ENCODE results near the gene VPREB1. TPM values are rescaled to one million over a fixed set of nuclear protein-coding genes. Genes with fewer than 3 reads are reported as not detected.
"Not testable (repeated sequence)": the region's sequence is repeated elsewhere in the genome, so short reads cannot be mapped to it uniquely, and the experiment has no call there.

The VPREB1 gene
- total and polyA plus RNA-seq, 2 donors (not counting 1 experiment from before 2014, with no cell fraction given), result not detected

DNA sequence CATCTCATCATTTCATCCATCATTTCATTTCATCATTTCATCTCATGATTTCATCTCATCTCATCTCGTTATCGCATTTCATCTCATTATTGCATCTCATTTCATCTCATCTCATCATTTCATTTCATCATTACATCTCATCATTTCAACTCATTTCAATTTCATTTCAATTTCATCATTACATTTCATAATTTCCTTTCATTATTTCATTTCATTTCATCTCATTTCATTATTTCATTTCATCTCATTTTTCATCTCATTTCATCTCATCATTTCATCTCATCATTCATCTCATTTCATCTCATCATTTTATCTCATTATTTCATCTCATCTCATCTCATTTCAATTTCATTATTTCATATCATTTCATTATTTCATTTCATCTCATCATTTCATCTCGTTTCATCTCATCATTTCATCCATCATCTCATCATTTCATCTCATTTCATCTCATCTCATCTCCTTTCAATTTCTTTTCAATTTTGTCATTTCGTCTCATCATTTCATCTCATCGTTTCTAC, 42.6 kb downstream of the VPREB1 start:
- H3K9ac ChIP-seq (ENCODE audit: insufficient read depth, low read length); DNase-seq (ENCODE audit: low read depth in 2 of 2); H3K27me3 ChIP-seq (ENCODE audit: control insufficient read depth, insufficient read depth, low read length); H4K20me1 ChIP-seq (ENCODE audit: control insufficient read depth, extremely low read depth, insufficient read depth, low read length); H3K9me3 ChIP-seq (ENCODE audit: control insufficient read depth, insufficient read depth, low read depth, low read length); H3K27ac ChIP-seq (ENCODE audit: insufficient read depth, low read length); H3K36me3 ChIP-seq (ENCODE audit: control insufficient read depth, insufficient read depth, low read length); H2AFZ ChIP-seq (ENCODE audit: low read length); H3K4me3 ChIP-seq (replicated peaks in 1 of 4; ENCODE audit: control extremely low read depth in 1 of 4, insufficient read depth in 1 of 4, low read depth in 3 of 4, low read length in 4 of 4); H3K4me1 ChIP-seq (ENCODE audit: control insufficient read depth, extremely low read depth, insufficient read depth, low read length); H3K79me2 ChIP-seq (ENCODE audit: control insufficient read depth, insufficient read depth, low read length); H3K4me2 ChIP-seq (ENCODE audit: extremely low read depth, insufficient read depth, low read length): not testable (repeated sequence)

- not testable (repeated sequence) for H3K4me1 ChIP-seq (ENCODE audit: control insufficient read depth, extremely low read depth, insufficient read depth, low read length); H3K79me2 ChIP-seq (ENCODE audit: control insufficient read depth, insufficient read depth, low read length); DNase-seq (ENCODE audit: low read depth in 2 of 2); H3K36me3 ChIP-seq (ENCODE audit: control insufficient read depth, insufficient read depth, low read length); H3K9ac ChIP-seq (ENCODE audit: insufficient read depth, low read length); H3K27me3 ChIP-seq (ENCODE audit: control insufficient read depth, insufficient read depth, low read length); H3K4me2 ChIP-seq (ENCODE audit: extremely low read depth, insufficient read depth, low read length); H4K20me1 ChIP-seq (ENCODE audit: control insufficient read depth, extremely low read depth, insufficient read depth, low read length); H3K9me3 ChIP-seq (ENCODE audit: control insufficient read depth, insufficient read depth, low read depth, low read length); H2AFZ ChIP-seq (ENCODE audit: low read length); H3K4me3 ChIP-seq (replicated peaks in 1 of 4; ENCODE audit: control extremely low read depth in 1 of 4, insufficient read depth in 1 of 4, low read depth in 3 of 4, low read length in 4 of 4); H3K27ac ChIP-seq (ENCODE audit: insufficient read depth, low read length)
Observed at GRCh38 chr22:22289666-22290065, 45.1 kb downstream of the VPREB1 start.

- H3K4me2 ChIP-seq (ENCODE audit: extremely low read depth, insufficient read depth, low read length); H4K20me1 ChIP-seq (ENCODE audit: control insufficient read depth, extremely low read depth, insufficient read depth, low read length); H3K36me3 ChIP-seq (ENCODE audit: control insufficient read depth, insufficient read depth, low read length); H3K4me1 ChIP-seq (ENCODE audit: control insufficient read depth, extremely low read depth, insufficient read depth, low read length); H3K9me3 ChIP-seq (ENCODE audit: control insufficient read depth, insufficient read depth, low read depth, low read length); H3K27me3 ChIP-seq (ENCODE audit: control insufficient read depth, insufficient read depth, low read length); H3K79me2 ChIP-seq (ENCODE audit: control insufficient read depth, insufficient read depth, low read length); H3K4me3 ChIP-seq (replicated peaks in 1 of 4; ENCODE audit: control extremely low read depth in 1 of 4, insufficient read depth in 1 of 4, low read depth in 3 of 4, low read length in 4 of 4); H3K27ac ChIP-seq (ENCODE audit: insufficient read depth, low read length); DNase-seq (ENCODE audit: low read depth in 2 of 2); H3K9ac ChIP-seq (ENCODE audit: insufficient read depth, low read length); H2AFZ ChIP-seq (ENCODE audit: low read length): not testable (repeated sequence)
Observed at GRCh38 chr22:22291129-22291806, 46.7 kb downstream of the VPREB1 start.

- DNase-seq (ENCODE audit: low read depth in 2 of 2), result not testable (repeated sequence)
Observed at GRCh38 chr22:22292656-22293055, 48.1 kb downstream of the VPREB1 start.

DNA sequence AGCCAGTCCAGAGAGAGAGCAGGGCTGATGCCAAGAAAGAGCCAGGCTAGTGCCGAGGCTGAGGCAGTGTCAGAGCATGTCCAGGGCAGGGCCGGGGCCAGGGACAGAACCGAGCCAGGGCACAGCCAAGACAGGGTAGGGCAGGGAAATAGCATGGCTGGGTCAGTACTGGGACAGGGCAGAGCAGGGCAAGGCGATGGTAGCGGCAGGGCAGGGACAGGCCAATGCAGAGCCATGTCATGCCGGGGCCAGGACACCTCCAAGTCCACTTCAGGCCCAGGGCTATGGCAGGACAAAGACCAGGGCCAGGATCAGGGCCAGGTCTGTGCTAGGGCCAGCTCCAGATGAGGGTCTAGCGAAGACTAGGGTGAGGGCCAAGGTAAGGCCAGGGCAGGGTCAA, 48.9 kb downstream of the VPREB1 start:
- H4K20me1 ChIP-seq (ENCODE audit: control insufficient read depth, extremely low read depth, insufficient read depth, low read length); H3K4me3 ChIP-seq (replicated peaks in 1 of 4; ENCODE audit: control extremely low read depth in 1 of 4, insufficient read depth in 1 of 4, low read depth in 3 of 4, low read length in 4 of 4); H3K27me3 ChIP-seq (ENCODE audit: control insufficient read depth, insufficient read depth, low read length); H2AFZ ChIP-seq (ENCODE audit: low read length); H3K4me1 ChIP-seq (ENCODE audit: control insufficient read depth, extremely low read depth, insufficient read depth, low read length); H3K79me2 ChIP-seq (ENCODE audit: control insufficient read depth, insufficient read depth, low read length); H3K36me3 ChIP-seq (ENCODE audit: control insufficient read depth, insufficient read depth, low read length); H3K9me3 ChIP-seq (ENCODE audit: control insufficient read depth, insufficient read depth, low read depth, low read length); H3K27ac ChIP-seq (ENCODE audit: insufficient read depth, low read length); DNase-seq (ENCODE audit: low read depth in 2 of 2); H3K9ac ChIP-seq (ENCODE audit: insufficient read depth, low read length); H3K4me2 ChIP-seq (ENCODE audit: extremely low read depth, insufficient read depth, low read length): not testable (repeated sequence)

More at GRCh38 chr22:22292656-22293055, 48.1 kb downstream of the VPREB1 start:
- H3K79me2 ChIP-seq (ENCODE audit: control insufficient read depth, insufficient read depth, low read length); H3K4me1 ChIP-seq (ENCODE audit: control insufficient read depth, extremely low read depth, insufficient read depth, low read length); H3K9ac ChIP-seq (ENCODE audit: insufficient read depth, low read length); H2AFZ ChIP-seq (ENCODE audit: low read length); H3K27ac ChIP-seq (ENCODE audit: insufficient read depth, low read length); H3K4me3 ChIP-seq (replicated peaks in 1 of 4; ENCODE audit: control extremely low read depth in 1 of 4, insufficient read depth in 1 of 4, low read depth in 3 of 4, low read length in 4 of 4); H3K9me3 ChIP-seq (ENCODE audit: control insufficient read depth, insufficient read depth, low read depth, low read length); H3K36me3 ChIP-seq (ENCODE audit: control insufficient read depth, insufficient read depth, low read length); H3K27me3 ChIP-seq (ENCODE audit: control insufficient read depth, insufficient read depth, low read length); H4K20me1 ChIP-seq (ENCODE audit: control insufficient read depth, extremely low read depth, insufficient read depth, low read length); H3K4me2 ChIP-seq (ENCODE audit: extremely low read depth, insufficient read depth, low read length): not testable (repeated sequence)

DNA sequence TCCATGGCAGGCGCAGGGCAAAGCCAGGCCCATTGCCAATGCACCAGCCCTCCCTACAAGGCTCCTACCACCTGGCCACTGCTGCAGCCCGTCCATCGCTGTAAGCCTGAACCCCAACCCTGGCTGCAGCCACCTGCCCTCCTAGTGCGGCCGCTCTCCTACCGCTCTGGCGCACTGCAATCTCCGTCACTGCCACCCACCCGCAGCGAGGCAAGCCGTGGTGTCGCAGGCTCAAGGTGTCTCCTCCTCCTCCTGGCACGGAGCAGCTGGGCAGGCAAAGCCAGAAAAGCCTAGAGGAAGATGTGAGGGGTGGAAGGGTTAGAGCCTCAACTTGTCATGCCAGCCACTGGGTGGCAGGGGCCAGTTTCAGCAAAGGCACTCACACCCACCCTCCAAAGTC, 50.1 kb downstream of the VPREB1 start:
- H4K20me1 ChIP-seq (ENCODE audit: control insufficient read depth, extremely low read depth, insufficient read depth, low read length); DNase-seq (ENCODE audit: low read depth in 2 of 2): not testable (repeated sequence)

More for the DNA sequence above, 50.1 kb downstream of the VPREB1 start:
- H3K9me3 ChIP-seq (ENCODE audit: control insufficient read depth, insufficient read depth, low read depth, low read length); H3K27me3 ChIP-seq (ENCODE audit: control insufficient read depth, insufficient read depth, low read length); H3K9ac ChIP-seq (ENCODE audit: insufficient read depth, low read length); H3K4me3 ChIP-seq (replicated peaks in 1 of 4; ENCODE audit: control extremely low read depth in 1 of 4, insufficient read depth in 1 of 4, low read depth in 3 of 4, low read length in 4 of 4); H3K27ac ChIP-seq (ENCODE audit: insufficient read depth, low read length); H3K4me2 ChIP-seq (ENCODE audit: extremely low read depth, insufficient read depth, low read length); H3K4me1 ChIP-seq (ENCODE audit: control insufficient read depth, extremely low read depth, insufficient read depth, low read length); H3K79me2 ChIP-seq (ENCODE audit: control insufficient read depth, insufficient read depth, low read length); H3K36me3 ChIP-seq (ENCODE audit: control insufficient read depth, insufficient read depth, low read length); H2AFZ ChIP-seq (ENCODE audit: low read length): not testable (repeated sequence)

Data from fibroblast of lung (primary cell).